ENCODE data around the gene STX5. TPM values are rescaled to one million over a fixed set of nuclear protein-coding genes. Genes with fewer than 3 reads are reported as not detected.

Gene STX5
- total RNA-seq, 2 experiments from 2014 or later: 30.6 to 41.0 TPM

- peaks cover 2% of the 10 kb centered on the region; the same call in 1 of the 2 replicates for H3K36me3 ChIP-seq (ENCODE audit: insufficient read depth, low read length)
- peaks cover 11% of the 10 kb centered on the region for H3K4me1 ChIP-seq (ENCODE audit: insufficient read depth, low read length, poor library complexity, severe bottlenecking)
- H4K20me1 ChIP-seq (ENCODE audit: insufficient read depth, low read length): no peaks in the 10 kb centered on the region
- H3K9me2 ChIP-seq (ENCODE audit: insufficient read depth, low read length): no peaks in the 10 kb centered on the region
- H3K4me2 ChIP-seq (ENCODE audit: low read length): no peak overlapping the region
- H3K27ac ChIP-seq (ENCODE audit: low read depth, low read length, poor library complexity, severe bottlenecking): no peak overlapping the region
- POLR2A ChIA-PET: interaction anchor here (5.3 kb wide), 1 partner anchor 9 kb away, joined by 45 read pairs; no protein-coding TSS in a partner anchor
- no peak overlapping the region for H3K4me3 ChIP-seq (ENCODE audit: low read depth, low read length, poor library complexity, severe bottlenecking)
- TF ChIP-seq EZH2phosphoT487 (IDR thresholded peaks at IDR 0.05; ENCODE audit: borderline replicate concordance, low read depth, low read length): no peak
- no peak for TF ChIP-seq CTCF (conservative IDR thresholded peaks at IDR 0.05; ENCODE audit: low read length)
- BruUV-seq (replicated peaks): no TSS peak
- H3K79me2 ChIP-seq (ENCODE audit: insufficient read depth, low read depth, low read length): no peaks in the 10 kb centered on the region
- no peaks in the 10 kb centered on the region for H3K9me3 ChIP-seq (ENCODE audit: low read length)
- CTCF ChIA-PET (ENCODE audit: unreplicated experiment): no interaction called here
- DNase-seq (ENCODE audit: low spot score): no peak
- no peak overlapping the region for H2AFZ ChIP-seq (ENCODE audit: low read length)
- intact Hi-C loops (cut with micrococcal nuclease; ENCODE audit: unreplicated experiment): no loop called here
These were observed 14.3 kb upstream of the STX5 start for GRCh38 chr11:62846177-62846576.

- CTCF ChIA-PET (ENCODE audit: unreplicated experiment): no interaction called here
- peaks cover 3% of the 10 kb centered on the region; the same call in 1 of the 2 replicates for H3K79me2 ChIP-seq (ENCODE audit: insufficient read depth, low read depth, low read length)
- BruUV-seq (replicated peaks): no TSS peak
These were observed 12.3 kb upstream of the STX5 start for GRCh38 chr11:62844154-62844553.

More at GRCh38 chr11:62844154-62844553, 12.3 kb upstream of the STX5 start:
- Histone ChIP-seq H3K9me3 (ENCODE audit: low read length) (no peaks in the 10 kb centered on the region), H3K27ac (ENCODE audit: low read depth, low read length, poor library complexity, severe bottlenecking) (no peak overlapping the region), H3K9me2 (ENCODE audit: insufficient read depth, low read length) (no peaks in the 10 kb centered on the region), H3K4me2 (ENCODE audit: low read length) (no peak overlapping the region), H3K4me1 (ENCODE audit: insufficient read depth, low read length, poor library complexity, severe bottlenecking) (peaks cover 19% of the 10 kb centered on the region), H2AFZ (ENCODE audit: low read length) (no peak overlapping the region), H3K36me3 (ENCODE audit: insufficient read depth, low read length) (no peaks in the 10 kb centered on the region), H3K4me3 (ENCODE audit: low read depth, low read length, poor library complexity, severe bottlenecking) (no peak overlapping the region), H4K20me1 (ENCODE audit: insufficient read depth, low read length) (no peaks in the 10 kb centered on the region)
- TF ChIP-seq EZH2phosphoT487 (IDR thresholded peaks at IDR 0.05; ENCODE audit: borderline replicate concordance, low read depth, low read length): no peak
- no peak for TF ChIP-seq CTCF (conservative IDR thresholded peaks at IDR 0.05; ENCODE audit: low read length)
- DNase-seq (ENCODE audit: low spot score): no peak
- POLR2A ChIA-PET: interaction anchor here (5.3 kb wide), 1 partner anchor 11 kb away, joined by 45 read pairs; no protein-coding TSS in a partner anchor
- intact Hi-C loops (cut with micrococcal nuclease; ENCODE audit: unreplicated experiment): loop anchor here (5.0 kb wide), 1 partner anchor 117 kb away; the partner anchor contains the start of genes HNRNPUL2 and TTC9C

Data from OCI-LY7 (cell line).